Jurkat, Clone E6-1 (cell line): ENCODE data around the gene RGS14.

Experiments used
- DNase-seq: peaks from one replicate; pipeline ENCODE4 v3.0.0-alpha.2; 2011; ENCODE audit warnings: low read depth, low spot score
- H3K4me3 ChIP-seq: 2 replicates; pipeline ENCODE4 v1.5.1; 2011; ENCODE audit warnings: mild to moderate bottlenecking, low read length, control low read depth, moderate library complexity

The RGS14 gene

GRCh38 chr5:177390363-177391300 lies 32.9 kb downstream of the RGS14 start:
- peak; percentile 94 for DNase-seq
- H3K4me3 ChIP-seq: peak overlapping the region; percentile 7; the same call in 1 of the 2 replicates

- H3K4me3 ChIP-seq: no peak overlapping the region
- no peak for DNase-seq
Measured at GRCh38 chr5:177392765-177393164, 35.0 kb downstream of the RGS14 start.

- DNase-seq: no peak
- H3K4me3 ChIP-seq: no peak overlapping the region
Measured at GRCh38 chr5:177393206-177393765, 35.6 kb downstream of the RGS14 start.

- H3K4me3 ChIP-seq: no peak overlapping the region
Measured at GRCh38 chr5:177393990-177394389, 36.3 kb downstream of the RGS14 start.

GRCh38 chr5:177396078-177396477 lies 38.4 kb downstream of the RGS14 start:
- DNase-seq: no peak
- H3K4me3 ChIP-seq: no peak overlapping the region

More at GRCh38 chr5:177393990-177394389, 36.3 kb downstream of the RGS14 start:
- DNase-seq: no peak

GRCh38 chr5:177396807-177397206 lies 39.1 kb downstream of the RGS14 start:
- DNase-seq: no peak
- H3K4me3 ChIP-seq: no peak overlapping the region

GRCh38 chr5:177397875-177398390 lies 40.2 kb downstream of the RGS14 start:
- no peak for DNase-seq
- H3K4me3 ChIP-seq: no peak overlapping the region

- no peak for DNase-seq
- H3K4me3 ChIP-seq: no peak within 1 kb of the TSS
Measured at GRCh38 chr5:177399997-177400868, 42.5 kb downstream of the RGS14 start, which contains the start of gene PFN3. PFN3 (minus strand) TSS chr5:177400661; CDS start chr5:177400576, 85 bp downstream.

- H3K4me3 ChIP-seq: peak overlapping the region; percentile 57
- DNase-seq: no peak
Measured at GRCh38 chr5:177402271-177403043, 44.7 kb downstream of the RGS14 start.

GRCh38 chr5:177403102-177403791 lies 45.5 kb downstream of the RGS14 start:
- H3K4me3 ChIP-seq: peak overlapping the region; percentile 57

GRCh38 chr5:177403792-177404640 lies 46.3 kb downstream of the RGS14 start:
- peak overlapping the region; percentile 57 for H3K4me3 ChIP-seq
- no peak for DNase-seq

More at GRCh38 chr5:177403102-177403791, 45.5 kb downstream of the RGS14 start:
- no peak for DNase-seq

GRCh38 chr5:177404641-177405179 lies 47.0 kb downstream of the RGS14 start:
- peak overlapping the region; percentile 57 for H3K4me3 ChIP-seq
- no peak for DNase-seq

GRCh38 chr5:177405312-177405711 lies 47.6 kb downstream of the RGS14 start:
- no peak for DNase-seq
- H3K4me3 ChIP-seq: no peak overlapping the region

- no peak for DNase-seq
Measured at GRCh38 chr5:177405805-177406204, 48.1 kb downstream of the RGS14 start.

GRCh38 chr5:177409043-177409801 lies 51.5 kb downstream of the RGS14 start, which contains the start of gene F12:
F12 (minus strand) TSS chr5:177409564; CDS start chr5:177409527, 37 bp downstream.
- H3K4me3 ChIP-seq: no peak within 1 kb of the TSS
- no peak for DNase-seq

More at GRCh38 chr5:177405805-177406204, 48.1 kb downstream of the RGS14 start:
- no peak overlapping the region for H3K4me3 ChIP-seq

- no peak overlapping the region for H3K4me3 ChIP-seq
- DNase-seq: no peak
Measured at GRCh38 chr5:177410575-177410974, 52.9 kb downstream of the RGS14 start.
